HG02798 (cell line): ENCODE results near the gene AKR1C2.

Experiments
- ATAC-seq: cut with Tn5 transposase; IDR thresholded peaks from one replicate; pipeline ENCODE4 v1.9.1; 2021; ENCODE audit warnings: mild to moderate bottlenecking; ENCODE audit not compliant: unreplicated experiment, poor library complexity

AKR1C2 gene

GRCh38 chr10:4939224-4940072 is 64.2 kb downstream of the AKR1C2 start:
- no peak for ATAC-seq
